Mucosa of descending colon (tissue), 3 donors: Measurements from ENCODE around the gene HSPB3. TPM values are rescaled to one million over a fixed set of nuclear protein-coding genes. Genes with fewer than 3 reads are reported as not detected.

Source experiments
- ATAC-seq: fragments of 200-7000 bp; cut with Tn5 transposase; one replicate; pipeline ENCODE4 v1.9.1; 2020; ENCODE audit warnings: mild to moderate bottlenecking, moderate library complexity
- DNase-seq, 3 donors: peaks; one replicate each; pipeline ENCODE4 v3.0.0-alpha.2; 2020
- H3K36me3 ChIP-seq: fragments of 200-600 bp; one replicate; pipeline ENCODE4 v1.8.0; 2021; ENCODE audit warnings: low read depth, mild to moderate bottlenecking
- H3K4me1 ChIP-seq: fragments of 200-600 bp; one replicate; pipeline ENCODE4 v1.8.0; 2021; ENCODE audit warnings: low read depth, mild to moderate bottlenecking
- H3K4me3 ChIP-seq: fragments of 200-600 bp; one replicate; pipeline ENCODE4 v1.8.0; 2021; ENCODE audit warnings: mild to moderate bottlenecking
- H3K9me3 ChIP-seq: fragments of 200-600 bp; one replicate; pipeline ENCODE4 v1.8.0; 2021; ENCODE audit warnings: mild to moderate bottlenecking
- CTCF ChIP-seq: fragments of 200-600 bp; IDR thresholded peaks from one replicate; pipeline ENCODE4 v1.8.0; 2022; ENCODE audit warnings: antibody characterized with exemption, mild to moderate bottlenecking
- intact Hi-C, 2 donors: fragments of 100-400 bp; cut with DNase I in 1 of 2; cut with micrococcal nuclease in 1 of 2; formaldehyde crosslinking; loops; one replicate each; pipeline versions ENCODE4 v1.11.0 to v1.11.1; 2022; cut with DNase I, micrococcal nuclease
- long read RNA-seq, 2 donors: library from polyadenylated mRNA; unstranded; transcript quantifications; one replicate each; pipeline ENCODE4 v2.0.0, GENCODE V29; 2019 to 2021
- total RNA-seq, 3 donors: library from RNA; stranded (reverse); fragmentation: NEBNext Ultra II Directional in 2 of 3; extraction: Animal tissue kit (Norgen Biotek cat#: 25700) in 2 of 3; gene quantifications; one replicate each; pipeline versions ENCODE4 v1.2.1 to v1.2.4, GENCODE V29; 2021 to 2023
- donor health status: DM: no; HTN: no; CAD: no; lungs with moderate emphysema.
- donor health status: DM: no; HTN: no; CAD: no.
- donor health status: DM: no; HTN: yes; CAD: no.

HSPB3 gene
- total RNA-seq = 1 to 10 TPM in 2 of 3 donors, under 1 TPM in 1; 0.78 to 4.6 (median 1.5) TPM
- long read RNA-seq, donor 1, partial matches to known transcripts = 0 of 1 reads
- long read RNA-seq, donor 1, other reads (novel, unspliced or antisense) = 0 of 1 reads
- long read RNA-seq, donor 2, partial matches to known transcripts = 0 of 1 reads
- long read RNA-seq, donor 2, other reads (novel, unspliced or antisense) = 0 of 1 reads

- no peak for TF ChIP-seq CTCF
- Histone ChIP-seq H3K9me3 (no peaks in the 10 kb centered on the region), H3K36me3 (no peaks in the 10 kb centered on the region), H3K4me1 (no peaks in the 10 kb centered on the region), H3K4me3 (no peak within 1 kb of the TSS)
- peak; percentile 82 for ATAC-seq
- intact Hi-C loops = no loop called here
- peak in 1 of 3 donors; percentile 5 for DNase-seq
Observed at GRCh38 chr5:54455413-54456157, at the start of gene HSPB3. HSPB3 (plus strand) TSS chr5:54455699; CDS start chr5:54455790, 91 bp downstream.

GRCh38 chr5:54411176-54411575, 44.3 kb upstream of the HSPB3 start:
- Histone ChIP-seq H3K4me1 (no peaks in the 10 kb centered on the region), H3K9me3 (no peaks in the 10 kb centered on the region), H3K36me3 (no peaks in the 10 kb centered on the region), H3K4me3 (no peak overlapping the region)
- intact Hi-C loops = loop anchor here in 1 of 2 donors (10.0 kb wide), 1 partner anchor 166 kb away; no protein-coding TSS in a partner anchor
- TF ChIP-seq CTCF = no peak
- no peak for DNase-seq
- ATAC-seq = no peak

- Histone ChIP-seq H3K9me3 (no peaks in the 10 kb centered on the region), H3K4me1 (no peaks in the 10 kb centered on the region), H3K4me3 (no peak overlapping the region), H3K36me3 (no peaks in the 10 kb centered on the region)
- intact Hi-C loops = loop anchor here in 1 of 2 donors (10.0 kb wide), 1 partner anchor 168 kb away; no protein-coding TSS in a partner anchor
- ATAC-seq (no peak), DNase-seq (no peak)
- TF ChIP-seq CTCF = no peak
Observed at GRCh38 chr5:54412913-54413312, 42.6 kb upstream of the HSPB3 start.

- no peak for TF ChIP-seq CTCF
- H3K36me3 ChIP-seq = no peaks in the 10 kb centered on the region
- intact Hi-C loops = loop anchor here in 1 of 2 donors (10.0 kb wide), 1 partner anchor 170 kb away; no protein-coding TSS in a partner anchor
- H3K4me3 ChIP-seq = no peak overlapping the region
- no peaks in the 10 kb centered on the region for H3K4me1 ChIP-seq
- H3K9me3 ChIP-seq = no peaks in the 10 kb centered on the region
- DNase-seq = peak in 1 of 3 donors; percentile 10
- ATAC-seq = peak; percentile 78
Observed at GRCh38 chr5:54415147-54415546, 40.4 kb upstream of the HSPB3 start.

- Histone ChIP-seq H3K9me3 (no peaks in the 10 kb centered on the region), H3K4me1 (no peaks in the 10 kb centered on the region), H3K4me3 (no peak overlapping the region), H3K36me3 (no peaks in the 10 kb centered on the region)
- ATAC-seq (no peak), DNase-seq (no peak)
- no peak for TF ChIP-seq CTCF
- intact Hi-C loops = loop anchor here in 1 of 2 donors (10.0 kb wide), 1 partner anchor 171 kb away; no protein-coding TSS in a partner anchor
Observed at GRCh38 chr5:54415896-54416601, 39.5 kb upstream of the HSPB3 start.
